IMR-90 (cell line): Measurements from ENCODE around the gene SARM1. TPM values are rescaled to one million over a fixed set of nuclear protein-coding genes. Genes with fewer than 3 reads are reported as not detected.
A peak's percentile ranks its signal among the peaks of the same experiment; 100 is the strongest.

Source experiments
- ATAC-seq: fragments of 200-7000 bp; cut with Tn5 transposase; 2 replicates; pipeline ENCODE4 v1.9.1; 2020; ENCODE audit warnings: low read depth, mild to moderate bottlenecking, moderate library complexity
- Bru-seq: library from RNA; stranded (reverse); fragments of 400-500 nt; gene quantifications from one replicate; lab custom pipeline; 2021; lab: Mats Ljungman, UMichigan
- BruChase-seq, 2 experiments: library from RNA; stranded (reverse); fragments of 400-500 nt; gene quantifications; one replicate each; lab custom pipeline; 2021; lab: Mats Ljungman, UMichigan
- BruUV-seq: library from RNA; stranded (reverse); fragments of 400-500 nt; replicated peaks from 2 replicates; lab custom pipeline; 2021; lab: Mats Ljungman, UMichigan
- CTCF ChIA-PET: fragments of 300-600 bp; formaldehyde crosslinking; extraction: SDS; loops from one replicate; lab custom pipeline; 2021; ENCODE audit warnings: antibody characterized with exemption; lab: Yijun Ruan, JAX
- POLR2A ChIA-PET: fragments of 300-600 bp; sonication (Branson Sonifier 250); formaldehyde crosslinking; loops from one replicate; lab custom pipeline; 2022; ENCODE audit warnings: antibody characterized with exemption; ENCODE audit not compliant: unreplicated experiment; lab: Charles Lee
- DNase-seq: peaks from one replicate; pipeline ENCODE4 v3.0.0; 2013
- H2AFZ ChIP-seq: replicated peaks from 2 replicates; pipeline ENCODE3; 2013; ENCODE audit warnings: low read length, mild to moderate bottlenecking; ENCODE audit not compliant: poor library complexity
- H2AK5ac ChIP-seq: 2 replicates; pipeline ENCODE4 v1.6.1; 2013; ENCODE audit warnings: low read depth, low read length, inconsistent platforms
- H2AK9ac ChIP-seq: replicated peaks from 2 replicates; pipeline ENCODE3; 2013; ENCODE audit warnings: mild to moderate bottlenecking, low read depth, low read length, moderate library complexity; ENCODE audit not compliant: poor library complexity
- H2BK120ac ChIP-seq: 2 replicates; pipeline ENCODE4 v1.6.1; 2013; ENCODE audit warnings: low read depth, low read length, inconsistent platforms
- H2BK15ac ChIP-seq: 3 replicates; pipeline ENCODE4 v1.6.1; 2013; ENCODE audit warnings: low read depth, low read length, inconsistent platforms
- H2BK20ac ChIP-seq: 2 replicates; pipeline ENCODE4 v1.6.1; 2013; ENCODE audit warnings: low read depth, mild to moderate bottlenecking, inconsistent platforms, low read length, moderate library complexity
- H2BK5ac ChIP-seq: 2 replicates; pipeline ENCODE4 v1.6.1; 2013; ENCODE audit warnings: mild to moderate bottlenecking, low read depth, low read length, inconsistent platforms; ENCODE audit not compliant: poor library complexity, severe bottlenecking
- H3K14ac ChIP-seq: replicated peaks from 2 replicates; pipeline ENCODE4 v1.6.1; 2013; ENCODE audit warnings: low read depth, low read length, inconsistent platforms
- H3K18ac ChIP-seq: 2 replicates; pipeline ENCODE4 v1.6.1; 2013; ENCODE audit warnings: low read depth, low read length, control low read depth
- H3K23ac ChIP-seq: 2 replicates; pipeline ENCODE4 v1.6.1; 2013; ENCODE audit warnings: low read depth, low read length, inconsistent platforms
- H3K27ac ChIP-seq: 2 replicates; pipeline ENCODE4 v1.5.1; 2013; ENCODE audit warnings: mild to moderate bottlenecking, control low read depth, low read length; ENCODE audit not compliant: insufficient read depth
- H3K27me3 ChIP-seq: 2 replicates; pipeline ENCODE4 v1.6.1; 2013; ENCODE audit warnings: low read length; ENCODE audit not compliant: control insufficient read depth, insufficient read depth
- H3K36me3 ChIP-seq: 2 replicates; pipeline ENCODE4 v1.6.1; 2013; ENCODE audit warnings: low read length, mixed read lengths; ENCODE audit not compliant: control insufficient read depth, insufficient read depth
- H3K4ac ChIP-seq: 2 replicates; pipeline ENCODE4 v1.6.1; 2013; ENCODE audit warnings: low read depth, low read length, inconsistent platforms
- H3K4me1 ChIP-seq: 2 replicates; pipeline ENCODE4 v1.6.1; 2013; ENCODE audit warnings: low read length, mixed read lengths; ENCODE audit not compliant: control insufficient read depth, insufficient read depth
- H3K4me2 ChIP-seq: 2 replicates; pipeline ENCODE4 v1.6.1; 2013; ENCODE audit warnings: low read depth, mild to moderate bottlenecking, control low read depth, low read length, moderate library complexity
- H3K4me3 ChIP-seq: 2 replicates; pipeline ENCODE4 v1.5.1; 2013; ENCODE audit warnings: low read depth, mild to moderate bottlenecking, control low read depth, low read length, moderate library complexity; ENCODE audit not compliant: insufficient read depth
- H3K56ac ChIP-seq: 2 replicates; pipeline ENCODE4 v1.6.1; 2013; ENCODE audit warnings: low read length, inconsistent platforms; ENCODE audit not compliant: insufficient read depth; ENCODE audit errors: extremely low read depth
- H3K79me1 ChIP-seq, 2 experiments: 2 replicates each; pipeline ENCODE4 v1.6.1; 2013; ENCODE audit warnings: low read length in 2 of 2, inconsistent platforms in 1 of 2, low read depth in 1 of 2
- H3K9ac ChIP-seq: 2 replicates; pipeline ENCODE4 v1.6.1; 2013; ENCODE audit warnings: low read depth, low read length, control low read depth
- H3K9me1 ChIP-seq: 2 replicates; pipeline ENCODE4 v1.6.1; 2013; ENCODE audit warnings: low read length, inconsistent platforms; ENCODE audit not compliant: insufficient read depth
- H3K9me3 ChIP-seq: 2 replicates; pipeline ENCODE4 v1.6.1; 2013; ENCODE audit warnings: low read length; ENCODE audit not compliant: control insufficient read depth, insufficient read depth
- H4K20me1 ChIP-seq: 2 replicates; pipeline ENCODE4 v1.6.1; 2013; ENCODE audit warnings: low read length, inconsistent platforms; ENCODE audit not compliant: insufficient read depth
- H4K5ac ChIP-seq: 2 replicates; pipeline ENCODE4 v1.6.1; 2013; ENCODE audit warnings: mild to moderate bottlenecking, low read depth, low read length, control low read depth
- H4K8ac ChIP-seq, 2 experiments: 2 replicates each; pipeline ENCODE4 v1.6.1; 2013; ENCODE audit warnings: low read depth in 2 of 2, low read length in 2 of 2, control low read depth in 1 of 2, inconsistent platforms in 1 of 2
- H4K91ac ChIP-seq: 2 replicates; pipeline ENCODE4 v1.6.1; 2013; ENCODE audit warnings: low read depth, low read length, inconsistent platforms; ENCODE audit not compliant: insufficient read depth
- BHLHE40 ChIP-seq: fragments of 150-350 bp; IDR thresholded peaks from 2 replicates; pipeline ENCODE4 v1.6.1; 2016; ENCODE audit warnings: mild to moderate bottlenecking, low read depth, low read length
- CHD1 ChIP-seq: IDR thresholded peaks from 2 replicates; pipeline ENCODE4 v1.6.1; 2012; ENCODE audit warnings: low read depth, low read length, improper control_type of control experiment
- MAZ ChIP-seq: IDR thresholded peaks from 2 replicates; pipeline ENCODE4 v1.6.1; 2012; ENCODE audit warnings: low read depth, mild to moderate bottlenecking, low read length, improper control_type of control experiment, moderate library complexity, borderline replicate concordance
- POLR2A ChIP-seq: IDR thresholded peaks from 2 replicates; pipeline ENCODE4 v1.6.1; 2012; ENCODE audit warnings: mild to moderate bottlenecking, low read depth, low read length
- SMC3 ChIP-seq: fragments of 150-350 bp; IDR thresholded peaks from 2 replicates; pipeline ENCODE4 v1.6.1; 2016; ENCODE audit warnings: low read depth, mild to moderate bottlenecking, antibody characterized with exemption, low read length, moderate library complexity
- USF2 ChIP-seq: fragments of 150-350 bp; IDR thresholded peaks from 2 replicates; pipeline ENCODE4 v1.6.1; 2017; ENCODE audit warnings: mild to moderate bottlenecking, antibody characterized with exemption, low read length, low read depth
- WGBS, 2 experiments: methylation state at CpG; one replicate each; pipeline versions ENCODE4 v1.1.5 to v1.1.7; 2013; ENCODE audit warnings: missing lambda C conversion rate in 2 of 2; ENCODE audit not compliant: insufficient read length in 1 of 2; ENCODE audit errors: extremely low coverage in 2 of 2; 5-methylcytosine and 5-hydroxymethylcytosine counted together
- dilution Hi-C: fragments of 300-500 bp; cut with HindIII; formaldehyde crosslinking; loops from one replicate; pipeline ENCODE4 v1.14.3; 2018; ENCODE audit warnings: low sequenced_read_pairs; ENCODE audit not compliant: unreplicated experiment
- in situ Hi-C: fragments of 300-500 bp; cut with MboI; formaldehyde crosslinking; loops from 3 replicates; pipeline ENCODE4 v1.14.3; 2019; ENCODE audit warnings: low sequenced_read_pairs, inconsistent platforms, mixed read lengths
- intact Hi-C: fragments of 100-400 bp; cut with micrococcal nuclease; formaldehyde crosslinking; loops from 2 replicates; pipeline ENCODE4 v1.10.0; 2022
- long read RNA-seq: library from polyadenylated mRNA; unstranded; transcript quantifications from one replicate; pipeline ENCODE4 v2.0.0, GENCODE V29; 2021; ENCODE audit not compliant: unreplicated experiment
- polyA plus RNA-seq, 3 experiments: library from polyadenylated mRNA; depleted of rRNA; stranded (reverse); fragments of >200 nt; gene quantifications; 2 replicates each; pipeline ENCODE4 v1.2.3, GENCODE V29; 2012; ENCODE audit warnings: low replicate concordance in 1 of 3
- total RNA-seq: library from RNA; depleted of rRNA; stranded (reverse); fragments of >200 nt; gene quantifications from 2 replicates; pipeline ENCODE4 v1.2.3, GENCODE V29; 2012; rRNA removed

The SARM1 gene
- total RNA-seq = 2.5 and 3.4 TPM in 2 replicates
- polyA plus RNA-seq (2012; rRNA removed) = 10.3 and 11.4 TPM in 2 replicates
- polyA plus RNA-seq (2012; cell fraction: cytosol; rRNA removed) = 2.3 and 9.3 TPM in 2 replicates
- polyA plus RNA-seq (2012; cell fraction: nucleus; rRNA removed; ENCODE audit: low replicate concordance) = 28.6 and 45.7 TPM in 2 replicates
- Bru-seq, nascent RNA = percentile 79 among the genes with signal in this experiment
- percentile 82 among the genes with signal in this experiment for BruChase-seq, experiment 1, labeled RNA remaining after a 6-hour chase
- percentile 89 among the genes with signal in this experiment for BruChase-seq, experiment 2, labeled RNA remaining after a 2-hour chase
- long read RNA-seq, full-length matches to known transcripts = 5 of 24 reads
- long read RNA-seq, partial matches to known transcripts = 2 of 24 reads
- long read RNA-seq, other reads (novel, unspliced or antisense) = 17 of 24 reads

GRCh38 chr17:28371245-28372202 is at the start of gene SARM1:
Gene SARM1 (plus strand): TSS chr17:28371694. CDS start chr17:28372033, 339 bp downstream.
- Histone ChIP-seq H3K9me1 (peaks cover 35% of the 10 kb centered on the region), H2BK20ac (peak within 1 kb of the TSS; percentile 73), H3K14ac (peak within 1 kb of the TSS; percentile 91), H3K9ac (peak within 1 kb of the TSS; percentile 43), H4K8ac (peak within 1 kb of the TSS; percentile 83 to 97), H4K91ac (peak within 1 kb of the TSS; percentile 79), H4K5ac (peak within 1 kb of the TSS; percentile 40), H2AK9ac (peak within 1 kb of the TSS; percentile 33), H3K27ac (peak within 1 kb of the TSS; percentile 93), H3K9me3 (no peaks in the 10 kb centered on the region), H3K79me1 (peaks cover 5 to 27% of the 10 kb centered on the region in 2 experiments; a peak in 3 of 4 replicates), H3K23ac (peak within 1 kb of the TSS; percentile 70), H2AFZ (peak within 1 kb of the TSS; percentile 93), H2AK5ac (peak within 1 kb of the TSS; percentile 29), H3K18ac (no peak within 1 kb of the TSS; the same call in 1 of the 2 replicates), H3K4ac (peak within 1 kb of the TSS; percentile 92), H2BK15ac (peak within 1 kb of the TSS; percentile 16; the same call in 1 of the 3 replicates), H3K27me3 (no peaks in the 10 kb centered on the region), H3K36me3 (no peaks in the 10 kb centered on the region), H2BK5ac (no peak within 1 kb of the TSS), H3K4me3 (peak within 1 kb of the TSS; percentile 54), H3K4me1 (peaks cover 14% of the 10 kb centered on the region; the same call in 1 of the 2 replicates), H3K4me2 (peak within 1 kb of the TSS; percentile 84), H4K20me1 (peaks cover 31% of the 10 kb centered on the region), H2BK120ac (peak within 1 kb of the TSS; percentile 62), H3K56ac (peak within 1 kb of the TSS; percentile 52)
- no TSS peak for BruUV-seq
- peak; percentile 83 for ATAC-seq
- intact Hi-C loops (no loop called here), in situ Hi-C loops (no loop called here), dilution Hi-C loops (no loop called here)
- 1% methylated on average over 28 of the region's 80 CpGs; no CpG with 5 or more reads in 1 of the 2 experiments for WGBS, 2 experiments
- ChIA-PET POLR2A (no interaction called here), CTCF (no interaction called here)
- TF ChIP-seq USF2 (peak; percentile 96), BHLHE40 (peak; percentile 26; the same call in 1 of the 2 replicates), POLR2A (no peak), CHD1 (no peak), MAZ (peak; percentile 91; the same call in 1 of the 2 replicates), SMC3 (no peak)
- DNase-seq = peak; percentile 85
